Left lung (tissue), 10 donors: ENCODE data around the gene GPM6B. TPM values are rescaled to one million over a fixed set of nuclear protein-coding genes. Genes with fewer than 3 reads are reported as not detected.

ENCODE experiments used
- ATAC-seq: fragments of 200-7000 bp; cut with Tn5 transposase; one replicate; pipeline ENCODE4 v1.9.1; 2020; ENCODE audit warnings: moderate library complexity
- DNase-seq, 4 donors: peaks; one replicate each; pipeline ENCODE4 v3.0.0-alpha.2; 2013 to 2020
- H3K27ac ChIP-seq, 2 donors: fragments of 200-600 bp; sonication (generic) in 1 of 2; one replicate each; pipeline versions ENCODE4 v1.5.0 to v1.8.0; 2020 to 2021
- H3K27me3 ChIP-seq, 2 donors: fragments of 200-600 bp; sonication (generic) in 1 of 2; one replicate each; pipeline versions ENCODE4 v1.5.0 to v1.8.0; 2020 to 2021
- H3K36me3 ChIP-seq, 2 donors: fragments of 200-600 bp; sonication (generic) in 1 of 2; one replicate each; pipeline versions ENCODE4 v1.5.0 to v1.8.0; 2020 to 2021
- H3K4me1 ChIP-seq, 2 donors: fragments of 200-600 bp; one replicate each; pipeline ENCODE4 v1.8.0; 2021
- H3K4me3 ChIP-seq, 2 donors: fragments of 200-600 bp; sonication (generic) in 1 of 2; one replicate each; pipeline versions ENCODE4 v1.5.0 to v1.8.0; 2020 to 2021; ENCODE audit warnings: mild to moderate bottlenecking in 1 of 2
- H3K9me3 ChIP-seq, 2 donors: fragments of 200-600 bp; sonication (generic) in 1 of 2; one replicate each; pipeline versions ENCODE4 v1.5.0 to v1.8.0; 2020 to 2021
- CTCF ChIP-seq, 2 donors: fragments of 200-600 bp; sonication (generic) in 1 of 2; IDR thresholded peaks; one replicate each; pipeline versions ENCODE4 v1.5.0 to v1.8.0; 2021; ENCODE audit warnings: antibody characterized with exemption in 2 of 2
- intact Hi-C, 2 donors: fragments of 100-400 bp; cut with DNase I; formaldehyde crosslinking; loops; one replicate each; pipeline versions ENCODE4 v1.11.2 to v1.14.2; 2022
- polyA plus RNA-seq, 6 donors: library from polyadenylated mRNA; unstranded; fragments of 120-200 nt; gene quantifications; one replicate each; pipeline ENCODE4 v1.2.1, GENCODE V29; 2013; ENCODE audit not compliant: insufficient read length in 6 of 6
- total RNA-seq, 2 donors: library from RNA; stranded (reverse); fragmentation: NEBNext Ultra II Directional; extraction: Animal tissue kit (Norgen Biotek cat#: 25700); gene quantifications; one replicate each; pipeline ENCODE4 v1.2.1, GENCODE V29; 2021
- donor health status: DM: no; HTN: yes; CAD: no.
- donor health status: DM: no; HTN: no; CAD: no.

The GPM6B gene
- total and polyA plus RNA-seq, 8 donors = 7.0 to 37.2 (median 31.3) TPM

GRCh38 chrX:13859724-13860123 lies 42.8 kb upstream of the GPM6B start:
- Histone ChIP-seq H3K4me1 (no peaks in the 10 kb centered on the region), H3K9me3 (no peaks in the 10 kb centered on the region), H3K27me3 (peaks cover 0 to 6% of the 10 kb centered on the region in 2 donors), H3K36me3 (no peaks in the 10 kb centered on the region), H3K27ac (no peak overlapping the region), H3K4me3 (no peak overlapping the region)
- ATAC-seq (no peak), DNase-seq (no peak)
- no peak for TF ChIP-seq CTCF (IDR thresholded peaks at IDR 0.05)
- intact Hi-C loops = no loop called here

GRCh38 chrX:13857804-13858203 lies 40.9 kb upstream of the GPM6B start:
- ATAC-seq (no peak), DNase-seq (no peak)
- TF ChIP-seq CTCF (IDR thresholded peaks at IDR 0.05) = no peak

GRCh38 chrX:13855689-13856450 lies 39.0 kb upstream of the GPM6B start:
- no peak for ATAC-seq
- TF ChIP-seq CTCF (IDR thresholded peaks at IDR 0.05) = no peak
- Histone ChIP-seq H3K27me3 (no peaks in the 10 kb centered on the region), H3K4me3 (no peak overlapping the region), H3K4me1 (no peaks in the 10 kb centered on the region), H3K9me3 (no peaks in the 10 kb centered on the region), H3K36me3 (no peaks in the 10 kb centered on the region), H3K27ac (no peak overlapping the region)
- no peak for DNase-seq
- intact Hi-C loops = no loop called here

More at GRCh38 chrX:13857804-13858203, 40.9 kb upstream of the GPM6B start:
- Histone ChIP-seq H3K36me3 (no peaks in the 10 kb centered on the region), H3K27ac (no peak overlapping the region), H3K4me3 (no peak overlapping the region), H3K4me1 (no peaks in the 10 kb centered on the region), H3K27me3 (no peaks in the 10 kb centered on the region), H3K9me3 (no peaks in the 10 kb centered on the region)
- intact Hi-C loops = no loop called here

- H3K27ac ChIP-seq = no peak overlapping the region
- intact Hi-C loops = no loop called here
Measured at GRCh38 chrX:13854003-13854402, 37.1 kb upstream of the GPM6B start.

More at GRCh38 chrX:13854003-13854402, 37.1 kb upstream of the GPM6B start:
- ATAC-seq (no peak), DNase-seq (no peak)
- H3K27me3 ChIP-seq = no peaks in the 10 kb centered on the region
- no peak for TF ChIP-seq CTCF (IDR thresholded peaks at IDR 0.05)
- no peaks in the 10 kb centered on the region for H3K9me3 ChIP-seq
- H3K4me3 ChIP-seq = no peak overlapping the region
- H3K4me1 ChIP-seq = no peaks in the 10 kb centered on the region
- no peaks in the 10 kb centered on the region for H3K36me3 ChIP-seq
